Endothelial cell of umbilical vein (primary cell): ENCODE data around the gene HUNK. TPM values are rescaled to one million over a fixed set of nuclear protein-coding genes. Genes with fewer than 3 reads are reported as not detected.

Source experiments
- BruUV-seq: library from RNA; stranded (reverse); fragments of 400-500 nt; replicated peaks from 2 replicates; lab custom pipeline; 2021; lab: Mats Ljungman, UMichigan
- CTCF ChIA-PET: fragments of 300-600, 350-600 bp; sonication (Branson Sonifier 250); formaldehyde crosslinking; loops from one replicate; lab custom pipeline; 2021; ENCODE audit warnings: antibody characterized with exemption, inconsistent platforms; lab: Charles Lee
- POLR2A ChIA-PET: fragments of 300-600, 350-600 bp; sonication (Branson Sonifier 250); formaldehyde crosslinking; loops from one replicate; lab custom pipeline; 2021; ENCODE audit warnings: antibody characterized with exemption, inconsistent platforms; lab: Charles Lee
- DNase-seq: peaks from one replicate; pipeline ENCODE4 v3.0.0-alpha.2; 2011; ENCODE audit warnings: low read depth, low spot score
- FAIRE-seq: peaks from 2 replicates; lab custom pipeline; 2011; peaks lifted over from hg19 to GRCh38; lab: Jason Lieb, UNC
- H2AFZ ChIP-seq: 2 replicates; pipeline ENCODE4 v1.6.0; 2012; ENCODE audit warnings: low read depth, low read length, control low read depth, inconsistent platforms
- H3K27ac ChIP-seq: 2 replicates; pipeline ENCODE4 v1.5.1; 2011; ENCODE audit warnings: low read depth, mild to moderate bottlenecking, control low read depth, low read length, moderate library complexity; ENCODE audit not compliant: insufficient read depth
- H3K27me3 ChIP-seq, 2 experiments: 2 replicates each; pipeline versions ENCODE4 v1.6.0 to v1.6.1; 2011; ENCODE audit warnings: low read length in 2 of 2, mixed read lengths in 1 of 2; ENCODE audit not compliant: control insufficient read depth in 2 of 2, insufficient read depth in 2 of 2
- H3K36me3 ChIP-seq, 2 experiments: 2 replicates in 1 of 2; 3 replicates in 1 of 2; pipeline ENCODE4 v1.5.1; 2011; ENCODE audit warnings: low read length in 2 of 2, mild to moderate bottlenecking in 1 of 2, moderate library complexity in 1 of 2; ENCODE audit not compliant: control insufficient read depth in 2 of 2, insufficient read depth in 2 of 2; ENCODE audit errors: extremely low read depth in 1 of 2
- H3K4me1 ChIP-seq: 3 replicates; pipeline ENCODE4 v1.5.1; 2011; ENCODE audit warnings: mild to moderate bottlenecking, low read length; ENCODE audit not compliant: control insufficient read depth, insufficient read depth; ENCODE audit errors: extremely low read depth
- H3K4me2 ChIP-seq: 2 replicates; pipeline ENCODE4 v1.6.1; 2011; ENCODE audit warnings: low read length, control low read depth, mixed read lengths; ENCODE audit not compliant: insufficient read depth
- H3K4me3 ChIP-seq, 3 experiments: fragments of 200-600 bp in 1 of 3; sonication (generic), shearing (Covaris generic) in 1 of 3; replicated peaks in 1 of 3; 2 replicates each; pipeline ENCODE4 v1.5.1; 2011 to 2016; ENCODE audit warnings: control low read depth in 3 of 3, low read length in 3 of 3, mild to moderate bottlenecking in 2 of 3, inconsistent platforms in 1 of 3, low read depth in 1 of 3, moderate library complexity in 1 of 3; ENCODE audit not compliant: insufficient read depth in 1 of 3
- H3K79me2 ChIP-seq: 2 replicates; pipeline ENCODE4 v1.6.0; 2012; ENCODE audit warnings: low read length, inconsistent platforms; ENCODE audit not compliant: control insufficient read depth, insufficient read depth
- H3K9ac ChIP-seq: replicated peaks from 2 replicates; pipeline ENCODE3; 2011; ENCODE audit warnings: low read length, control low read depth; ENCODE audit not compliant: insufficient read depth; ENCODE audit errors: extremely low read depth
- H3K9me1 ChIP-seq: replicated peaks from 3 replicates; pipeline ENCODE4 v1.6.0; 2011; ENCODE audit warnings: mild to moderate bottlenecking, low read length; ENCODE audit not compliant: control insufficient read depth, insufficient read depth; ENCODE audit errors: extremely low read depth
- H3K9me3 ChIP-seq: replicated peaks from 2 replicates; pipeline ENCODE4 v1.5.1; 2012; ENCODE audit warnings: low read length, inconsistent platforms; ENCODE audit not compliant: control insufficient read depth, insufficient read depth
- H4K20me1 ChIP-seq: replicated peaks from 2 replicates; pipeline ENCODE3; 2011; ENCODE audit warnings: mild to moderate bottlenecking, low read length; ENCODE audit not compliant: control insufficient read depth, insufficient read depth; ENCODE audit errors: extremely low read depth
- EZH2 ChIP-seq: IDR thresholded peaks from 2 replicates; pipeline ENCODE4 v1.6.1; 2012; ENCODE audit warnings: borderline replicate concordance, low read depth, mild to moderate bottlenecking, moderate library complexity, low read length, inconsistent platforms; ENCODE audit not compliant: severe bottlenecking
- FOS ChIP-seq: IDR thresholded peaks from 2 replicates; pipeline ENCODE4 v1.6.1; 2011; ENCODE audit warnings: mild to moderate bottlenecking, low read length, moderate library complexity, borderline replicate concordance; ENCODE audit not compliant: insufficient read depth
- GATA2 ChIP-seq: IDR thresholded peaks from 2 replicates; pipeline ENCODE4 v1.7.0; 2011; ENCODE audit warnings: low read depth, mild to moderate bottlenecking, moderate library complexity, mixed read lengths, low read length; ENCODE audit not compliant: insufficient read length, insufficient read depth
- JUN ChIP-seq: IDR thresholded peaks from 2 replicates; pipeline ENCODE4 v1.6.1; 2011; ENCODE audit warnings: borderline replicate concordance, low read depth; ENCODE audit not compliant: insufficient read length, insufficient read depth
- MYC ChIP-seq: IDR thresholded peaks from one replicate; pipeline ENCODE4 v1.6.1; 2011; ENCODE audit warnings: mild to moderate bottlenecking, low read depth, low read length
- POLR2A ChIP-seq: IDR thresholded peaks from 2 replicates; pipeline ENCODE4 v1.6.1; 2012; ENCODE audit warnings: low read depth, mild to moderate bottlenecking, control low read depth, low read length
- POLR2AphosphoS5 ChIP-seq: IDR thresholded peaks from 2 replicates; pipeline ENCODE4 v1.6.1; 2012; ENCODE audit warnings: low read depth, mild to moderate bottlenecking, control low read depth, low read length, moderate library complexity; ENCODE audit not compliant: insufficient read depth
- dilution Hi-C: fragments of 300-500 bp; cut with MboI; formaldehyde crosslinking; loops from one replicate; pipeline ENCODE4 v1.15.0; 2019; ENCODE audit warnings: low sequenced_read_pairs; ENCODE audit not compliant: extremely low pct_ligation_motif_present
- intact Hi-C: fragments of 100-400 bp; cut with micrococcal nuclease; formaldehyde crosslinking; loops from one replicate; pipeline ENCODE4 v1.10.0; 2022
- polyA plus RNA-seq, 4 experiments: library from polyadenylated mRNA; depleted of rRNA in 3 of 4; stranded (reverse) in 3 of 4; unstranded in 1 of 4; fragments of >200 nt; gene quantifications; 2 replicates each; pipeline versions ENCODE4 v1.2.1 to v1.2.3, GENCODE V29; 2011 to 2012; ENCODE audit warnings: missing spikeins in 1 of 4
- total RNA-seq: library from RNA; stranded (reverse); gene quantifications from 2 replicates; pipeline ENCODE4 v1.2.3, GENCODE V29; 2021
- TF ChIP-seq, protein P1 (sequence below): IDR thresholded peaks from 2 replicates; pipeline ENCODE4 v1.6.1; 2011; ENCODE audit not compliant: insufficient read depth, insufficient read length
- TF ChIP-seq, protein P2 (sequence below), 2 donors: IDR thresholded peaks; 1 replicate in 1 of 2; 2 replicates in 1 of 2; pipeline ENCODE4 v1.5.1; 2011; ENCODE audit warnings: low read length in 2 of 2, mild to moderate bottlenecking in 2 of 2, moderate library complexity in 2 of 2, control low read depth in 1 of 2, inconsistent platforms in 1 of 2, low read depth in 1 of 2; ENCODE audit not compliant: insufficient read depth in 1 of 2; ENCODE audit errors: extremely low read depth in 1 of 2

Gene HUNK
- total and polyA plus RNA-seq, 2 donors (not counting 3 experiments of a cell fraction or from before 2014, with no cell fraction given), result not detected

- H3K9me1 ChIP-seq, result no peaks in the 10 kb centered on the region
- TF ChIP-seq POLR2A (no peak), GATA2 (no peak), EZH2 (no peak), JUN (no peak), FOS (no peak)
- no peak overlapping the region for H3K27ac ChIP-seq
- H3K36me3 ChIP-seq, result no peaks in the 10 kb centered on the region
- no peaks in the 10 kb centered on the region for H3K4me1 ChIP-seq
- H3K9ac ChIP-seq, result no peak overlapping the region
- no peaks in the 10 kb centered on the region for H3K79me2 ChIP-seq
- H3K9me3 ChIP-seq, result no peaks in the 10 kb centered on the region
- POLR2A ChIA-PET, result no interaction called here
- H3K4me3 ChIP-seq, result no peak overlapping the region
- no peak overlapping the region for H2AFZ ChIP-seq
- BruUV-seq, result no TSS peak
- DNase-seq (no peak), FAIRE-seq (no peak)
- no peaks in the 10 kb centered on the region for H4K20me1 ChIP-seq
- intact Hi-C loops (no loop called here), dilution Hi-C loops (no loop called here)
- H3K27me3 ChIP-seq, result peaks cover 0 to 2% of the 10 kb centered on the region in 2 experiments
- CTCF ChIA-PET, result interaction anchor here (0.8 kb wide), 1 partner anchor 9 kb away, joined by 3 read pairs; no protein-coding TSS in a partner anchor
- no peak overlapping the region for H3K4me2 ChIP-seq
Observed at GRCh38 chr21:31882711-31883110, 9.9 kb downstream of the HUNK start.

GRCh38 chr21:31885146-31885545 lies 12.3 kb downstream of the HUNK start:
- no peaks in the 10 kb centered on the region for H3K36me3 ChIP-seq
- no peak overlapping the region for H3K27ac ChIP-seq
- no peak overlapping the region for H3K9ac ChIP-seq
- no peaks in the 10 kb centered on the region for H3K9me1 ChIP-seq
- CTCF ChIA-PET, result no interaction called here
- BruUV-seq, result no TSS peak
- peaks cover 0 to 2% of the 10 kb centered on the region in 2 experiments for H3K27me3 ChIP-seq
- no peaks in the 10 kb centered on the region for H3K9me3 ChIP-seq
- POLR2A ChIA-PET, result no interaction called here
- TF ChIP-seq, protein P1, sequence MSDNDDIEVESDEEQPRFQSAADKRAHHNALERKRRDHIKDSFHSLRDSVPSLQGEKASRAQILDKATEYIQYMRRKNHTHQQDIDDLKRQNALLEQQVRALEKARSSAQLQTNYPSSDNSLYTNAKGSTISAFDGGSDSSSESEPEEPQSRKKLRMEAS, result no peak
- TF ChIP-seq POLR2AphosphoS5 (no peak), POLR2A (no peak), MYC (no peak), FOS (no peak), EZH2 (no peak), JUN (no peak), GATA2 (no peak)
- TF ChIP-seq, protein P2, sequence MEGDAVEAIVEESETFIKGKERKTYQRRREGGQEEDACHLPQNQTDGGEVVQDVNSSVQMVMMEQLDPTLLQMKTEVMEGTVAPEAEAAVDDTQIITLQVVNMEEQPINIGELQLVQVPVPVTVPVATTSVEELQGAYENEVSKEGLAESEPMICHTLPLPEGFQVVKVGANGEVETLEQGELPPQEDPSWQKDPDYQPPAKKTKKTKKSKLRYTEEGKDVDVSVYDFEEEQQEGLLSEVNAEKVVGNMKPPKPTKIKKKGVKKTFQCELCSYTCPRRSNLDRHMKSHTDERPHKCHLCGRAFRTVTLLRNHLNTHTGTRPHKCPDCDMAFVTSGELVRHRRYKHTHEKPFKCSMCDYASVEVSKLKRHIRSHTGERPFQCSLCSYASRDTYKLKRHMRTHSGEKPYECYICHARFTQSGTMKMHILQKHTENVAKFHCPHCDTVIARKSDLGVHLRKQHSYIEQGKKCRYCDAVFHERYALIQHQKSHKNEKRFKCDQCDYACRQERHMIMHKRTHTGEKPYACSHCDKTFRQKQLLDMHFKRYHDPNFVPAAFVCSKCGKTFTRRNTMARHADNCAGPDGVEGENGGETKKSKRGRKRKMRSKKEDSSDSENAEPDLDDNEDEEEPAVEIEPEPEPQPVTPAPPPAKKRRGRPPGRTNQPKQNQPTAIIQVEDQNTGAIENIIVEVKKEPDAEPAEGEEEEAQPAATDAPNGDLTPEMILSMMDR (IDR thresholded peaks at IDR 0.05; ENCODE audit: extremely low read depth in 1 of 2, insufficient read depth in 1 of 2, low read depth in 1 of 2, low read length in 2 of 2), result no peak
- no peak for FAIRE-seq
- H3K4me2 ChIP-seq, result no peak overlapping the region
- H2AFZ ChIP-seq, result no peak overlapping the region
- DNase-seq, result no peak
- no peaks in the 10 kb centered on the region for H3K4me1 ChIP-seq
- no peaks in the 10 kb centered on the region for H3K79me2 ChIP-seq
- no peak overlapping the region for H3K4me3 ChIP-seq
- intact Hi-C loops (no loop called here), dilution Hi-C loops (no loop called here)
- H4K20me1 ChIP-seq, result no peaks in the 10 kb centered on the region
